Hypothalamus (tissue), 51 donors: ENCODE data around the gene PLCB4.

Experiments used
- DNase-seq, 51 donors: peaks; one replicate each; lab custom pipeline; 2025; lab: John Stamatoyannopoulos, UW

The PLCB4 gene

DNA sequence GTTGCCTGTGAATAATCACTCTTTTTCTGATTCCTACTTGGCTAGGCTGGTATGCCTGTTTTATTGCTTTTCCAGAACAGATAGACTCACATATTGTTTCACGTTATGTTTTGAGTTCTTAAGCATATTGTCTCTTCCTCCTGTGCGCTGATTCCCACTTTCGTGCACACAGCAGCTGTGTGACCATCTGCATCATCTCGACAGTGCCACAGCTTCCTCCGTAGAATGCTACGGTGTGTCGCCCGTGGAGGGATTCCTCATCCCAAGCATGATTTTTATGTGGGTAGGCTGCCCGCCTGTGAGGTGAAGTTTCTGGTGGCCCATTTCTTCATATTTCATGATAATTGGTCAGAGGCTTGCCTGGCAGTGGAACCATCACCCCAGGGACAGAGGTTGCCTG lies 31.8 kb downstream of the PLCB4 start:
- peak in 1 of 51 donors; percentile 7 for DNase-seq

DNA sequence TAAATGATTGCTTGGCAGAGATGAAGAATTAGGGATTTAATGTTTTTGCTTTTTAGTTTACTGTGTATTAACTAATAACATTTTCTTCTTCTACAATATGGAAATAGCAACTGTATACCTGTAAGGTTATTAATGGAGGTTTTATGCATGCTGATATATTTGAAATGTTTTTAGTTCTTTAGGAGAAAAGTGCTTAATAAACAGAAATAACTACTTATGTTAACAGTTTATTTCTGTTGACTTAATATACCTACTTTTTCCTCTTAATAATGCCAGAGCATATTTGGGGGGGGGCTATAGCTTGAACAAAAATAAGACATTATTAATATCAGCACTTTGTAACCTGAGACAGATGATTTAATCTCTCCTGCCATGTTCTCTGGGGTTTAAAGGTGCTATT lies 33.6 kb downstream of the PLCB4 start:
- no peak for DNase-seq

DNA sequence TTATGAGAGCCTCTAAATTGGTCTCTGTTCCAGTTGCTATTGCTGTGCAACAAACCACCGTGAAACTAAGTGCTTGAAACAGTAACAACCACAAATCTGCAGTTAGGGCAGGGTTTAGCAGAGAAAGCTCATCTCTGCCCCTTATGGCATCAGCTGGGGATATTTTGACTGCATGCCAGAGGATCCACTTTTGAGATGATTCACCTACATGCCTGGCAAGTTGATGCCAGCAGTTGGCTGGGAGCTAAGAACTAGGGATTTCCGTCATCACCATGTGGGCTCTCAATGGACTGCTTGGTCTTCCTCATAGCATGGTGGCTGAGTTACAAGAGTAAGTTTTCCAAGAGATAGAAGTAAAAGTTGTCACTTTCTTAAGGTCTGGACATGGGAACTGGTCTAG lies 35.1 kb downstream of the PLCB4 start:
- no peak for DNase-seq

DNA sequence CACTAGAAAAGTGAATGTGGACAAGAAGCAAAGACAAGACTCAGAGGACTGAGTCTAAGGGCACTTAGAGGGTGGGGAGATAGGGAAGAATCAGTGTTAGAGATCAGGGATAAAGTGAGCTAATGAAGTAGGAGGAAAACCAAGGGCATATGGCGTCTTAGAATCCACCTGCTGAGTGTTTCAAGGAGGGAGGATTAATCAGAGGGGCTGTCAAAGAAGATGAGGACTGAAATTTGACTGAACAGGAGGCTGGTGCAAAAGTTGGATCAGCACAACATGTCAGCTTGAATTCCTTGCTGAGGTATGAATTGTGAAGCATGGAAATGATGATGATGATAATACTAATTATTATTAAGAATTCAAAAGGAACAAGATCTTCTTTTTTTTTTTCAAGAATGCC lies 39.4 kb downstream of the PLCB4 start:
- DNase-seq, result no peak

- DNase-seq, result no peak
Observed at GRCh38 chr20:9109566-9109965, 40.7 kb downstream of the PLCB4 start.

DNA sequence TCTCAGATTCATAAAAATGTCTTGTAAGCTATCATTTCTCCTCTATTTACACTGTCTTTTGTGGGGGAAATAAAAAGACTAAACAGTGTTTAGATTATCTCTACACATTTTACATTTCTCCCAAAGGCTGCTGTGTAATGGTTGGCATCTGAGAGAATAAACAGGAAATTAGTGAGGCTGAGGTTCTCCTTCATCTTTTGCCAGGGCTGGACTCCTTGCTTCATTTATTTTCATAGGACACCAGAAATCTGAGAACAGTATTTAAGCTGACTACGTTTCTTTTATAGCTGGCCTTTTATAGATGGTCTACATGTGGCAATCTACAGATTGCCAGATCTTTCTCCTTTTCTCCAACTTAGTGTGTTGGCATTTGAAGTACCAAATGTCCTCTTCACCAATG lies 41.5 kb downstream of the PLCB4 start:
- no peak for DNase-seq

- no peak for DNase-seq
Observed at GRCh38 chr20:9110916-9111432, 42.1 kb downstream of the PLCB4 start.

DNA sequence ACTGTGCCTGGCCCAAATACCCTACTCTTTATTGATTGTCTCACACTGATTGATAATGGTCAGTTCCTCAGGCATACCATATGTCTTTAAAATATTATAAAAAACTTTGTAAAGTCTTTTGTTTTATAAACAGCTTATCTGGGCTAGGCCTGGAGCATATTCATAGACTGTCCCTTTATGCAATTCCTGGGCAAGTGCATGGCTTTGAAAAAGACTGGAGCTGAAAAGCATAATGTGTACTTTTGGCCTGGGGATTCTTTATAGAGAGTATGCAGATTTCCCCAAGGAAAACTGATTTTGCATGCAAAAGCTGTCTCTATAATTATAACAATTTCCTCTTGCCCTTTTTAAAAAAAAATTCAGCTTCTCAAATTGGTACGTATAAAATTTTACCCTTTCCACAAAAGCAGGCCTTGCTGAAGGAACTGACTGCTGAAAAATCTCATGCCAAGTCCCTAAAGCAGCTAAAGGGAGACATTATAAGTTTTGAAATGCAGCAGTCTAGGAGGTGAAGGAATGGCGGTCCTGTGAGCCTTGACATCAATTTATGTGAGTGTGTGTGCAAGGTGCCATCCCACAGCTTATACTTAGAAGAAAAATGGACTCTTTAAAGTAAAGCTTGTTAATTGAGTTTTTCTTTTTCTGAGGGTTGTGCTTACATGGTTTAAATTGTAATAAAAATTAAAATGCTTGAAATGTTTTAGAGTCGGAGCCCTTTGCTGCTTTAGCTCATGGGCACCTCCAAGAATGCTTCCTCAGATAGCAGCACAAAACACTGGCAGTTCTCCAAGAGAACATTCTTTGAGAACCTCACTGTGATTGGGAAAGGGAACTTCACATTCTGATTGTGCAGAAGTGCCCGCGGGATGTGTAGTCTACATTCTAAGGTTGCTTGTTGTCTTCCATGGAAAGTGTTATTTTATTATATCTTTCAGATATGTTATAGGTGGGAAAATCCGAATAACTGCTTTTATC lies 43.9 kb downstream of the PLCB4 start:
- DNase-seq, result peak in 1 of 51 donors; percentile 1

DNA sequence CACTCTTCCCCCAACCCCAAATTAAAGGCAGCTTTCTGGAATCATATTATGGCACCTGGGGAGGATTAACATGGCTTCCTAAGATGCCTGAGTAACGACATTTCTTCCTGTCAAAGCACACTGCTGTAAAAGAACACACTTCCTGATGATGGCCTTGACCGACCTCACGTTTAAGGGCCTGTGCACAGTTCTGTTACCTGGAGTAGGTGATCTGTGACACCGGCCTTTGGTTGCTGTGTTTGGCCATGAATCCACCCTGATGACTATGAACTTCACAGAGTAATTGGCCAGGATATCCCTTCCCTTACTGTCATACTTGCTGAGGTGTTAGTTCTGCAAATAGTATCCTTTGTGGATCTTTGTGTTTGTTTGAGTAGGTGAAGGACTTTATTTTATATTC lies 45.8 kb downstream of the PLCB4 start:
- no peak for DNase-seq

DNA sequence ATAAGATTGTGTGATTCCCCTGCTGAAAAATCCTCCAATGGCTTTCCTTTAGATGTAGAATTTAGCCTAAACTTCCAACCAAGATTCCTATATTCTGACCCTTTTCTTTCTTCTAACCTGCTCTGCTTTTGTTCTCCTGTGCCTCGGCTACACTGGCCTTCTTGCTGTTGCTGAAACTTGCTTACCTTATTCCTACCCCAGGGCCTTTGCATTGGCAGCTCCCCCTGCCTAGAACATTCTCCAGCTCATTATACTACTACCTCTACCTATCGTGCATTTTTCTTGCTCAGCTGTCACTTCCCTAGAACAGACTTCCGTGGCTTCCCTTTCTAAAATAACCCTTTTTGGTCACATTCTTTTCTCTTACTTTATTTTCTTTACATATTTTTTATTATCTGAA lies 48.7 kb downstream of the PLCB4 start:
- no peak for DNase-seq

GRCh38 chr20:9119776-9120175 lies 50.9 kb downstream of the PLCB4 start:
- DNase-seq, result peak in 25 of 51 donors; percentile 3 to 43 (median 13)

GRCh38 chr20:9121211-9121610 lies 52.3 kb downstream of the PLCB4 start:
- DNase-seq, result no peak

DNA sequence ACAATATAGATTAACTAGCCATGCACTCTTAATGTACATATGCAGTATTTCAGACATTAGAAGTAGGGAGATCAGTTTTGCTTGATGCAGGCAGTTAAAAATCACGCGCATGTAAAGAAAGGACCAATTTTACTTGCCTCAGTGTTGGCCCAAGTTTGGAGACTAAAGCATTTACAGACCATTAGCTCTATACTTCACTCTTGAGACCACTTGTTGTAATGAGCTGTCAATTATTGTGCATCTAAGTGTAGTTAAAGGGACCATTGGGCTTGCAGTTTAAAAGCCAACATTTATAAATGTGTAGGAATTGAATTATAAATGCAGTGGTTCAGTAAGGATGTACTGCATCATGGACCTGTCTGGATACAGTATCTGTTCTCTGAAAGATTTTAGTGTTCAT lies 53.7 kb downstream of the PLCB4 start:
- DNase-seq, result no peak

DNA sequence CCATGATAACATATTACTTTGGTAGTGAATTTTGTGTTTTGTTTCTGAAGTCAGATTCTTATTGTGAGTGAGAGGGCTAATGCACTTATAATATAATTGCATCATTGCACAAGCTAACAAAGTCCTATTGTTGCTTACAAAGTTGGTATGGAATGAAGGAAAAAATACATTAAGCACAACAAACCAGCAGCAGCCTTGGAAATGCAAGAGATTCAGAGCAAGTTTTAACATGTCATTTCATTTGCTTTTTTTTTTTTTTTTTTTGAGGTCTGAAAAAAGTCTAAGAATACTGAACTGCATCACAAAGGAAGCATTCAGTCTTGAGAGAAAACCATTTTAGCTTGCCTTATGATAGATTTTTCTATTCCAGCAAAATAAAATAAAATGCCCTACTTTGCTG lies 57.6 kb downstream of the PLCB4 start:
- DNase-seq, result no peak

DNA sequence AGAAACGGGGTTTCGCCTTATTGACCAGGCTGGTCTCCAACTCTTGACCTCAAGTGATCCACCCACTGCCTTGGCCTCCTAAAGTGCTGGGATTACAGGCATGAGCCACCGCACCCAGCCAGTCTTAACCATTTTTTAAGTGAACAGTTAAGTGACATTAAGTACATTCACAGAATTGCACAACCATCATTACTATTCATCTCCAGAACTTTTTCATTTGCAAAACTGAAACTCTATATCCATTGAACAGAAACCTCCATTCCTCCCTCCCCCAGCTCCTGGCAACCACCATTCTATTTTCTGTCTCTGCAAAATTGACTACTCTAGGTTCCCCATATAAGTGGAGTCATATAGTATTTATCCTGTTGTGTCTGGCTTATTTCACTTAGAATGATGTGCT lies 59.7 kb downstream of the PLCB4 start:
- no peak for DNase-seq

GRCh38 chr20:9129756-9130155 lies 60.9 kb downstream of the PLCB4 start:
- no peak for DNase-seq

DNA sequence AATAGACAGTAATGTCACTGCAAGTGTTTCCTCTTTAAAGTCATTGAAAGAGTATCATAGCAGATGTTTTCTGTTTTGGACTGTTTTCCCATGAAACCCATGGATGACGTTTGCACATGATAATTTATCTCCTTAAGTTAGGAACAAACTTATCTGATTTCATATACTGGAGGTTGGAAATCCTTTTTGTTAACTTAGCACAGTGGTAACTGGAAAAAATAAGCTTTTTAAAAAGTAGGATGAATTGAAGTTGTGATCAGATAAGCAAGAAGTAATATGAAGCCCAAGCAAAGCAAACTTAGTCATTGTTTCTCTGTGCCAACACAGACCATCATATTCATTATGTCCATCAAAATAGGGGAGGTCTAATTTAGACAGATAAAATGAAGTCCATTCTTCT lies 61.6 kb downstream of the PLCB4 start:
- DNase-seq, result no peak

GRCh38 chr20:9131841-9132240 lies 63.0 kb downstream of the PLCB4 start:
- DNase-seq, result no peak

- DNase-seq, result no peak
Observed at GRCh38 chr20:9134346-9134745, 65.5 kb downstream of the PLCB4 start.

GRCh38 chr20:9136114-9136513 lies 67.2 kb downstream of the PLCB4 start:
- no peak for DNase-seq

- DNase-seq, result no peak
Observed at GRCh38 chr20:9137001-9137400, 68.1 kb downstream of the PLCB4 start.

GRCh38 chr20:9139106-9139833 lies 70.4 kb downstream of the PLCB4 start:
- no peak for DNase-seq
